HG03025 (cell line): ENCODE results near the gene FRS3.

Experiments used
- ATAC-seq: cut with Tn5 transposase; IDR thresholded peaks from one replicate; pipeline ENCODE4 v1.9.1; 2021; ENCODE audit warnings: mild to moderate bottlenecking, moderate library complexity; ENCODE audit not compliant: unreplicated experiment, low FRiP score

The FRS3 gene

GRCh38 chr6:41791984-41792383, 12.3 kb upstream of the FRS3 start:
- no peak for ATAC-seq

GRCh38 chr6:41791305-41791704, 11.6 kb upstream of the FRS3 start:
- ATAC-seq = no peak

GRCh38 chr6:41790045-41790444, 10.3 kb upstream of the FRS3 start:
- no peak for ATAC-seq

GRCh38 chr6:41789390-41789724, 9.7 kb upstream of the FRS3 start:
- ATAC-seq = no peak

- peak; percentile 79 for ATAC-seq
These were observed 7.7 kb upstream of the FRS3 start, which contains the start of gene TOMM6 for GRCh38 chr6:41787219-41787917. Gene TOMM6, plus strand, starts transcription at chr6:41787694. Its CDS starts 4 bp downstream, at chr6:41787698.

GRCh38 chr6:41786451-41787218, 6.9 kb upstream of the FRS3 start:
- peak; percentile 56 for ATAC-seq

- ATAC-seq = no peak
These were observed 6.2 kb upstream of the FRS3 start for GRCh38 chr6:41785689-41786450.

- ATAC-seq = no peak
These were observed 5.6 kb upstream of the FRS3 start for GRCh38 chr6:41785254-41785653.

GRCh38 chr6:41784581-41785171, 5.0 kb upstream of the FRS3 start:
- ATAC-seq = no peak

GRCh38 chr6:41783106-41783780, 3.5 kb upstream of the FRS3 start:
- ATAC-seq = no peak

GRCh38 chr6:41781366-41781730, 1.6 kb upstream of the FRS3 start:
- no peak for ATAC-seq

GRCh38 chr6:41780551-41781365, 1.1 kb upstream of the FRS3 start, which contains the start of gene PRICKLE4:
Gene PRICKLE4, plus strand, starts transcription at chr6:41780782. Its CDS starts 2,692 bp downstream, at chr6:41783474.
- ATAC-seq = no peak

GRCh38 chr6:41779336-41779735, 364 bp downstream of the FRS3 start:
- peak; percentile 3 for ATAC-seq

- ATAC-seq = no peak
These were observed 805 bp downstream of the FRS3 start for GRCh38 chr6:41778895-41779294.

- no peak for ATAC-seq
These were observed 2.0 kb downstream of the FRS3 start for GRCh38 chr6:41777551-41778285.

GRCh38 chr6:41775293-41775882, 4.3 kb downstream of the FRS3 start:
- no peak for ATAC-seq

GRCh38 chr6:41774841-41775240, 4.9 kb downstream of the FRS3 start:
- ATAC-seq = no peak
